ENCODE data around the gene CENPN.

The CENPN gene

GRCh38 chr16:80990978-80991377 is 16.0 kb upstream of the CENPN start:
- in situ Hi-C loops (cut with MboI; ENCODE audit: low sequenced_read_pairs), result no loop called here

- in situ Hi-C loops (cut with MboI; ENCODE audit: low sequenced_read_pairs), result no loop called here
Observed at GRCh38 chr16:80991792-80992430, 15.1 kb upstream of the CENPN start.

GRCh38 chr16:80992676-80993293 is 14.2 kb upstream of the CENPN start:
- in situ Hi-C loops (cut with MboI; ENCODE audit: low sequenced_read_pairs), result no loop called here

- in situ Hi-C loops (cut with MboI; ENCODE audit: low sequenced_read_pairs), result no loop called here
Observed at GRCh38 chr16:80993307-80993706, 13.7 kb upstream of the CENPN start.

- in situ Hi-C loops (cut with MboI; ENCODE audit: low sequenced_read_pairs), result no loop called here
Observed at GRCh38 chr16:80993834-80994233, 13.2 kb upstream of the CENPN start.

- in situ Hi-C loops (cut with MboI; ENCODE audit: low sequenced_read_pairs), result no loop called here
Observed at GRCh38 chr16:80994451-80994850, 12.6 kb upstream of the CENPN start.

- in situ Hi-C loops (cut with MboI; ENCODE audit: low sequenced_read_pairs), result no loop called here
Observed at GRCh38 chr16:80996688-80997138, 10.3 kb upstream of the CENPN start.

GRCh38 chr16:80997139-80997798 is 9.7 kb upstream of the CENPN start:
- in situ Hi-C loops (cut with MboI; ENCODE audit: low sequenced_read_pairs), result no loop called here

GRCh38 chr16:80997964-80998620 is 8.9 kb upstream of the CENPN start:
- in situ Hi-C loops (cut with MboI; ENCODE audit: low sequenced_read_pairs), result no loop called here

GRCh38 chr16:81000873-81001272 is 6.1 kb upstream of the CENPN start:
- in situ Hi-C loops (cut with MboI; ENCODE audit: low sequenced_read_pairs), result no loop called here

GRCh38 chr16:81001330-81001729 is 5.7 kb upstream of the CENPN start:
- in situ Hi-C loops (cut with MboI; ENCODE audit: low sequenced_read_pairs), result no loop called here

GRCh38 chr16:81003064-81003463 is 4.0 kb upstream of the CENPN start:
- in situ Hi-C loops (cut with MboI; ENCODE audit: low sequenced_read_pairs), result no loop called here

GRCh38 chr16:81003610-81004460 is 3.2 kb upstream of the CENPN start:
- in situ Hi-C loops (cut with MboI; ENCODE audit: low sequenced_read_pairs), result no loop called here

GRCh38 chr16:81004646-81005353 is 2.2 kb upstream of the CENPN start:
- in situ Hi-C loops (cut with MboI; ENCODE audit: low sequenced_read_pairs), result no loop called here

- in situ Hi-C loops (cut with MboI; ENCODE audit: low sequenced_read_pairs), result no loop called here
Observed at GRCh38 chr16:81005610-81006161, 1.3 kb upstream of the CENPN start.

GRCh38 chr16:81006211-81006812 is 702 bp upstream of the CENPN start:
- in situ Hi-C loops (cut with MboI; ENCODE audit: low sequenced_read_pairs), result no loop called here

- in situ Hi-C loops (cut with MboI; ENCODE audit: low sequenced_read_pairs), result no loop called here
Observed at GRCh38 chr16:81008505-81008789, 1.4 kb downstream of the CENPN start.

GRCh38 chr16:81012974-81013373 is 6.0 kb downstream of the CENPN start:
- in situ Hi-C loops (cut with MboI; ENCODE audit: low sequenced_read_pairs), result no loop called here

GRCh38 chr16:81014672-81015071 is 7.7 kb downstream of the CENPN start:
- in situ Hi-C loops (cut with MboI; ENCODE audit: low sequenced_read_pairs), result no loop called here

- in situ Hi-C loops (cut with MboI; ENCODE audit: low sequenced_read_pairs), result no loop called here
Observed at GRCh38 chr16:81018496-81018895, 11.5 kb downstream of the CENPN start.
